HepG2 (cell line): ENCODE data around the gene MXI1. TPM values are rescaled to one million over a fixed set of nuclear protein-coding genes. Genes with fewer than 3 reads are reported as not detected.

Experiments used
- EEA1 ChIP-seq: sonication (generic); formaldehyde crosslinking; IDR thresholded peaks from 2 replicates; pipeline ENCODE4 v1.5.1; 2020; ENCODE audit warnings: mild to moderate bottlenecking, missing genetic modification reagents, borderline replicate concordance
- EP300 ChIP-seq, 3 experiments: sonication (generic) in 1 of 3; formaldehyde crosslinking in 1 of 3; IDR thresholded peaks; 2 replicates each; pipeline versions ENCODE4 v1.5.1 to v1.6.1; 2011 to 2020; ENCODE audit warnings: low read depth in 2 of 3, low read length in 2 of 3, borderline replicate concordance in 1 of 3, improper control_type of control experiment in 1 of 3, mild to moderate bottlenecking in 1 of 3, missing genetic modification reagents in 1 of 3, moderate library complexity in 1 of 3
- FOXA1 ChIP-seq, 2 experiments: fragments of 450-650 bp in 1 of 2; sonication (generic) in 1 of 2; formaldehyde crosslinking in 1 of 2; IDR thresholded peaks; 2 replicates each; pipeline versions ENCODE4 v1.4.0 to v1.6.1; 2016 to 2020; ENCODE audit warnings: missing genetic modification reagents in 1 of 2
- FOXA3 ChIP-seq: IDR thresholded peaks from 2 replicates; pipeline ENCODE4 v1.6.1; 2016; ENCODE audit warnings: missing genetic modification reagents, missing compliant biosample characterization
- HOXA5 ChIP-seq: sonication (generic); formaldehyde crosslinking; IDR thresholded peaks from 2 replicates; pipeline ENCODE4 v1.4.0; 2020; ENCODE audit warnings: missing genetic modification reagents
- KMT2B ChIP-seq: IDR thresholded peaks from 2 replicates; pipeline ENCODE4 v1.6.1; 2016; ENCODE audit warnings: missing genetic modification reagents, missing compliant biosample characterization
- RERE ChIP-seq: IDR thresholded peaks from 2 replicates; pipeline ENCODE4 v1.6.1; 2016; ENCODE audit warnings: low read depth, missing genetic modification reagents, missing compliant biosample characterization
- TARDBP ChIP-seq: sonication (generic); formaldehyde crosslinking; IDR thresholded peaks from 2 replicates; pipeline ENCODE4 v1.8.0; 2022; ENCODE audit warnings: mild to moderate bottlenecking, missing genetic modification reagents
- THRA ChIP-seq: sonication (generic); formaldehyde crosslinking; IDR thresholded peaks from 2 replicates; pipeline ENCODE4 v1.4.0; 2020; ENCODE audit warnings: missing genetic modification reagents, borderline replicate concordance
- ZGPAT ChIP-seq: IDR thresholded peaks from 2 replicates; pipeline ENCODE4 v1.6.1; 2016; ENCODE audit warnings: mild to moderate bottlenecking
- ZIK1 ChIP-seq: sonication (generic); formaldehyde crosslinking; IDR thresholded peaks from 2 replicates; pipeline ENCODE4 v1.5.0; 2020; ENCODE audit warnings: mild to moderate bottlenecking, low read depth, missing genetic modification reagents, borderline replicate concordance
- ZMYM3 ChIP-seq: sonication (generic); formaldehyde crosslinking; IDR thresholded peaks from 2 replicates; pipeline ENCODE4 v1.5.1; 2020; ENCODE audit warnings: mild to moderate bottlenecking, missing genetic modification reagents
- ZNF180 ChIP-seq: sonication (generic); formaldehyde crosslinking; IDR thresholded peaks from 2 replicates; pipeline ENCODE4 v1.4.0; 2020; ENCODE audit warnings: low read depth, missing genetic modification reagents, borderline replicate concordance
- ZNF331 ChIP-seq: sonication (generic); formaldehyde crosslinking; IDR thresholded peaks from 2 replicates; pipeline ENCODE4 v1.4.0; 2020; ENCODE audit warnings: missing genetic modification reagents
- ZNF484 ChIP-seq: sonication (generic); formaldehyde crosslinking; IDR thresholded peaks from 2 replicates; pipeline ENCODE4 v1.5.1; 2020; ENCODE audit warnings: mild to moderate bottlenecking, low read depth, missing genetic modification reagents, borderline replicate concordance
- ZNF556 ChIP-seq: sonication (generic); formaldehyde crosslinking; IDR thresholded peaks from 2 replicates; pipeline ENCODE4 v1.4.0; 2020; ENCODE audit warnings: mild to moderate bottlenecking, missing genetic modification reagents, borderline replicate concordance
- ZNF580 ChIP-seq: IDR thresholded peaks from 2 replicates; pipeline ENCODE4 v1.6.1; 2016; ENCODE audit warnings: low read depth, borderline replicate concordance
- ZNF740 ChIP-seq: sonication (generic); formaldehyde crosslinking; IDR thresholded peaks from 2 replicates; pipeline ENCODE4 v1.4.0; 2020; ENCODE audit warnings: missing genetic modification reagents
- ZSCAN9 ChIP-seq: IDR thresholded peaks from 2 replicates; pipeline ENCODE4 v1.6.1; 2016; ENCODE audit warnings: borderline replicate concordance
- polyA plus RNA-seq, 8 experiments: library from polyadenylated mRNA; depleted of rRNA in 3 of 8; stranded (reverse) in 7 of 8; unstranded in 1 of 8; fragments of >200 nt; fragmentation: Illumina TruSeq in 4 of 8; extraction: Trizol in 4 of 8; gene quantifications; 2 replicates each; pipeline versions ENCODE4 v1.2.1 to v1.2.3, GENCODE V29; 2011 to 2016; ENCODE audit warnings: low read depth in 4 of 8, missing spikeins in 1 of 8, mixed read lengths in 1 of 8; ENCODE audit not compliant: insufficient read depth in 1 of 8
- total RNA-seq, 5 experiments: library from RNA; depleted of rRNA; stranded (reverse); fragments of >200 nt; fragmentation: Illumina TruSeq; extraction: Trizol; gene quantifications; 2 replicates each; pipeline ENCODE4 v1.2.3, GENCODE V29; 2016; ENCODE audit warnings: low read depth in 1 of 5

MXI1 gene
- total and polyA plus RNA-seq, 2 of the 13 experiments (the other 11 are each of a cell fraction or from before 2014, with no cell fraction given): 6.6 to 22.0 TPM

- TF ChIP-seq FOXA1 (IDR thresholded peaks at IDR 0.05): no peak
- peak; percentile 43; the same call in 1 of the 2 replicates for TF ChIP-seq FOXA1 (CRISPR knock-in tag; IDR thresholded peaks at IDR 0.05)
- TF ChIP-seq FOXA3: peak; percentile 61
- peak; percentile 25; the same call in 1 of the 2 replicates for TF ChIP-seq ZNF331
- no peak for TF ChIP-seq TARDBP (CRISPR knock-in tag)
- TF ChIP-seq ZNF484 (CRISPR knock-in tag): no peak
- no peak for TF ChIP-seq ZNF740
- TF ChIP-seq ZNF556 (CRISPR knock-in tag): no peak
- peak; percentile 47 for TF ChIP-seq ZGPAT (CRISPR knock-in tag)
- no peak for TF ChIP-seq ZNF180
- TF ChIP-seq EEA1 (CRISPR knock-in tag): no peak
- no peak for TF ChIP-seq THRA (CRISPR knock-in tag)
- TF ChIP-seq EP300 (IDR thresholded peaks at IDR 0.05; ENCODE audit: low read depth in 2 of 2, low read length in 2 of 2): no peak
- no peak for TF ChIP-seq EP300 (CRISPR knock-in tag; IDR thresholded peaks at IDR 0.05; ENCODE audit: borderline replicate concordance)
- no peak for TF ChIP-seq RERE
- TF ChIP-seq KMT2B (CRISPR knock-in tag): peak; percentile 51; the same call in 1 of the 2 replicates
- no peak for TF ChIP-seq ZSCAN9 (CRISPR knock-in tag)
- TF ChIP-seq HOXA5 (CRISPR knock-in tag): no peak
- no peak for TF ChIP-seq ZIK1
- no peak for TF ChIP-seq ZNF580 (CRISPR knock-in tag)
- no peak for TF ChIP-seq ZMYM3
Observed at GRCh38 chr10:110269374-110270318, 62.2 kb downstream of the MXI1 start (continued).
